GM10266 (cell line): ENCODE measurements around the gene LZTR1.
"Not testable (repeated sequence)": the region's sequence is repeated elsewhere in the genome, so short reads cannot be mapped to it uniquely, and the experiment has no call there.

Source experiments
- DNase-seq: peaks from one replicate; pipeline ENCODE4 v3.0.0; 2012; ENCODE audit errors: extremely low spot score
- TF ChIP-seq, protein P1 (sequence below): IDR thresholded peaks from 2 replicates; pipeline ENCODE4 v1.5.1; 2012; ENCODE audit warnings: mild to moderate bottlenecking, low read depth; ENCODE audit not compliant: control insufficient read depth, insufficient read depth; ENCODE audit errors: missing control alignments

Gene LZTR1

DNA sequence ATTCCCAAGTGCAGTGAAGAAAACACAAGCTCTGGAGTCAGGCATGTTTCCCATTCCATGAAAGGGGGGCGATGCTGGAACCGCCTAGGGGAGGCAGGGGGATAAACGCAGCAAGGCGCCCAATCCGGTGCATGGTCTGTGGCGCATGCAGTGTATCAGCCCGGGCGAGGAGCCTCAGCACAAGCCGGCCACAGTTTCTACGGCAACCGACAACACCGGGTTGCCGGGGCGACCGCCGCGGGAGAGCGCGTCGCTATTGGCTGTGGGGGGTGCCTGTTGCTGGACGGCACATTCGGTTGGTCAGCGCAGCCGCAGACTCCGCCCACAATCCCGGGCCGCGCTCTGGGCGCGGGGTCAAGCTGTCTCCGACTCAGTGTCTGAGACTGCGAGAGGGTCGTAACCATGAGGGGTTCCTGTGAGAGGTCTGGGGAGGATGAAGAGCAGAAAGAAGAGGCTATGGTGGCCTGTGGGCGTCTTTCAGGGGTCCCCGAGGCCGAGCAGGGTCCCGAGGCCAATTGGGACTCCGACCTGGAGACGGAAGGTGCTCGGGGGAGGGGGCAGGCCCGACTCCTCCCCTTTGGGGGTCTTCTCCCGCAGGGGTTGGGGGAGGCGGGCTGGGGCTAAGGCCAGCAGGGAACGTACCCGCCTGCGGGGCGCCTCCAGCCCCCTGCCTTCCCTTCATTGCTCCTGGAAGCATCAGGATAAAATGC is 63.6 kb downstream of the LZTR1 start, which contains the start of gene LRRC74B:
Gene LRRC74B (plus strand): TSS at position 362 of the 710 bp plus-strand sequence. CDS start 41 bp downstream, at position 403.
- DNase-seq, result peak; percentile 93
- TF ChIP-seq, protein P1, sequence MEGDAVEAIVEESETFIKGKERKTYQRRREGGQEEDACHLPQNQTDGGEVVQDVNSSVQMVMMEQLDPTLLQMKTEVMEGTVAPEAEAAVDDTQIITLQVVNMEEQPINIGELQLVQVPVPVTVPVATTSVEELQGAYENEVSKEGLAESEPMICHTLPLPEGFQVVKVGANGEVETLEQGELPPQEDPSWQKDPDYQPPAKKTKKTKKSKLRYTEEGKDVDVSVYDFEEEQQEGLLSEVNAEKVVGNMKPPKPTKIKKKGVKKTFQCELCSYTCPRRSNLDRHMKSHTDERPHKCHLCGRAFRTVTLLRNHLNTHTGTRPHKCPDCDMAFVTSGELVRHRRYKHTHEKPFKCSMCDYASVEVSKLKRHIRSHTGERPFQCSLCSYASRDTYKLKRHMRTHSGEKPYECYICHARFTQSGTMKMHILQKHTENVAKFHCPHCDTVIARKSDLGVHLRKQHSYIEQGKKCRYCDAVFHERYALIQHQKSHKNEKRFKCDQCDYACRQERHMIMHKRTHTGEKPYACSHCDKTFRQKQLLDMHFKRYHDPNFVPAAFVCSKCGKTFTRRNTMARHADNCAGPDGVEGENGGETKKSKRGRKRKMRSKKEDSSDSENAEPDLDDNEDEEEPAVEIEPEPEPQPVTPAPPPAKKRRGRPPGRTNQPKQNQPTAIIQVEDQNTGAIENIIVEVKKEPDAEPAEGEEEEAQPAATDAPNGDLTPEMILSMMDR, result no peak

DNA sequence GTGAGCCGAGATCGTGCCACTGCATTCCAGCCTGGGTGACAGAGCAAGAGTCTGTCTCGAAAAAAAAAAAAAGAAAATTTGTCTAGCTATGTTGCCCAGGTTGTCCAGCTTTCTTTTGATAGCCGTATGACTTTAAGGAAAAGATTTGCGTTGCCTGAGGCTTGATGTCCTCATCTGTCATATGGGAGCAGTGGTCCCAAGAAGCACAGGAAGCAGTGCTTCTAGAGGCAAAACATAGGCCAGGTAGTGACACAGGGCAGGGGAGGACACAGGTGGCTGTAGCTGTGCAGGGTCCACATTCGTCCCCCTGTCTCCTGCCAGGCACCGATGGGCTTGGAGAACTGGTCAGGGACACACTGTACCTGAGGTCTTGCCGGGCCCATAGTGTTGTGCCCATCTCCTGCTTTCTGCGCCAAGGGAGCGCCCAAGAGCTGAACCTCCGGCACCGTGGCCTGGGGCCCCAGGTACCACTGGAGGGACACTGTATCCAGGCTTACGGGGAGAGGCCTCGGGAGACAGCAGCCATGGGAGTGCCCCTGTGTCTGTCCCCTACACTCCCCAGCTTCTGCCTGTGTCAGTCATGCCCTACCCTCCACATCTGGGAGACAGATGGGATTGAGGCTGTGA is 65.1 kb downstream of the LZTR1 start:
- DNase-seq, result no peak
- TF ChIP-seq, protein P1, result no peak

DNA sequence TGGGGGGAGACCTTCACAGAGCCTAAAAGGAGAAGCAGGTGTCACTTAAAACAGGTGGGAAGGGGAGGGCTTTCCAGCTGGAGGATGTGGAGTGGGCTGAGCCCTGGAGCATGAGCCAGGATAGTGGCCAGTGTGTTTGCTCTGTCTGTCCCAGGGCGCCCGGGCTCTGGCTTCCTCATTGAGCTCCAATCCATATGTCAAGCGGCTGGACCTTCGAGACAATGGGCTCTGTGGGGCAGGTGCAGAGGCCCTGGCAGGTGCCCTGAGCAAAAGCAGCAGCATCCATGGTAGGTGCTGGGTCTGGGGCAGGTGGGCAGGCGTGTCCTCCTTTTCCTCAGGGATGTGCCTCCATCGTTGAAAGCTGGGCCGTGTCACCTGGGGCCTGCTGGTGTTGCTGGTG is 65.6 kb downstream of the LZTR1 start:
- no peak for DNase-seq
- TF ChIP-seq, protein P1, result no peak

- not testable (repeated sequence) for DNase-seq
Measured at GRCh38 chr22:21048448-21048847, 66.4 kb downstream of the LZTR1 start.
